Loucy (cell line): ENCODE results near the gene ERCC6L.

Experiments
- H2AFZ ChIP-seq: fragments of 200-600 bp; sonication (generic); 2 replicates; pipeline ENCODE4 v1.6.0; 2016; ENCODE audit warnings: antibody characterized with exemption, mild to moderate bottlenecking, low read length, moderate library complexity
- H3F3A ChIP-seq: fragments of 200-600 bp; 2 replicates; pipeline ENCODE4 v1.6.0; 2016; ENCODE audit warnings: antibody characterized with exemption, low read depth, mild to moderate bottlenecking
- H3K27me3 ChIP-seq: fragments of 200-600 bp; sonication (generic); 2 replicates; pipeline ENCODE4 v1.6.1; 2014; ENCODE audit warnings: low read length, mild to moderate bottlenecking; ENCODE audit not compliant: insufficient read depth, poor library complexity, severe bottlenecking
- H3K36me3 ChIP-seq: fragments of 200-600 bp; sonication (generic); 2 replicates; pipeline ENCODE4 v1.6.1; 2016; ENCODE audit warnings: low read length; ENCODE audit not compliant: insufficient read depth
- H3K4me1 ChIP-seq: fragments of 200-600 bp; sonication (generic); 2 replicates; pipeline ENCODE4 v1.5.1; 2014; ENCODE audit warnings: low read length, mild to moderate bottlenecking; ENCODE audit not compliant: insufficient read depth, poor library complexity, severe bottlenecking
- H3K4me2 ChIP-seq: fragments of 200-600 bp; sonication (generic); 2 replicates; pipeline ENCODE4 v1.6.0; 2014; ENCODE audit warnings: antibody characterized with exemption, low read length, low read depth, mild to moderate bottlenecking; ENCODE audit not compliant: poor library complexity, severe bottlenecking
- H3K4me3 ChIP-seq: fragments of 200-600 bp; sonication (generic); 2 replicates; pipeline ENCODE4 v1.5.1; 2014; ENCODE audit warnings: low read length, mild to moderate bottlenecking, mixed read lengths; ENCODE audit not compliant: poor library complexity, severe bottlenecking
- H3K79me2 ChIP-seq: fragments of 200-600 bp; sonication (generic); 2 replicates; pipeline ENCODE4 v1.6.1; 2014; ENCODE audit warnings: low read length; ENCODE audit not compliant: insufficient read depth
- H3K9ac ChIP-seq: fragments of 200-600 bp; sonication (generic); 2 replicates; pipeline ENCODE4 v1.6.0; 2014; ENCODE audit warnings: mild to moderate bottlenecking, low read depth, low read length, moderate library complexity; ENCODE audit not compliant: poor library complexity, severe bottlenecking
- H3K9me2 ChIP-seq: fragments of 200-600 bp; sonication (generic); replicated peaks from 2 replicates; pipeline ENCODE4 v1.6.1; 2016; ENCODE audit warnings: low read depth, low read length, mixed read lengths
- H3K9me3 ChIP-seq: fragments of 200-600 bp; sonication (generic); 2 replicates; pipeline ENCODE4 v1.6.1; 2014; ENCODE audit warnings: mild to moderate bottlenecking, antibody characterized with exemption, low read length, low read depth; ENCODE audit not compliant: insufficient read depth
- H4K20me1 ChIP-seq: fragments of 200-600 bp; sonication (generic); 2 replicates; pipeline ENCODE4 v1.6.0; 2014; ENCODE audit warnings: antibody characterized with exemption, low read length, mild to moderate bottlenecking; ENCODE audit not compliant: insufficient read depth, poor library complexity, severe bottlenecking
- CTCF ChIP-seq: fragments of 200-600 bp; sonication (generic); conservative IDR thresholded peaks from 2 replicates; pipeline ENCODE4 v1.5.1; 2014; ENCODE audit warnings: mild to moderate bottlenecking, antibody characterized with exemption, low read length
- EZH2phosphoT487 ChIP-seq: fragments of 200-600 bp; IDR thresholded peaks from 2 replicates; pipeline ENCODE4 v1.6.1; 2018; ENCODE audit warnings: antibody characterized with exemption, mild to moderate bottlenecking, moderate library complexity, borderline replicate concordance

ERCC6L gene

GRCh38 chrX:72260448-72260847 is 21.6 kb upstream of the ERCC6L start:
- Histone ChIP-seq H3K9me2 (no peaks in the 10 kb centered on the region), H3K4me1 (peaks cover 5% of the 10 kb centered on the region), H3K4me2 (no peak overlapping the region), H3K27me3 (no peaks in the 10 kb centered on the region), H3K36me3 (no peaks in the 10 kb centered on the region), H2AFZ (no peak overlapping the region), H3K79me2 (no peaks in the 10 kb centered on the region), H3F3A (no peaks in the 10 kb centered on the region), H3K4me3 (no peak overlapping the region), H3K9ac (no peak overlapping the region), H4K20me1 (no peaks in the 10 kb centered on the region), H3K9me3 (no peaks in the 10 kb centered on the region)
- TF ChIP-seq EZH2phosphoT487 (no peak), CTCF (no peak)

- Histone ChIP-seq H3K36me3 (no peaks in the 10 kb centered on the region), H3F3A (no peaks in the 10 kb centered on the region), H3K79me2 (no peaks in the 10 kb centered on the region), H4K20me1 (no peaks in the 10 kb centered on the region), H3K9me3 (no peaks in the 10 kb centered on the region), H2AFZ (no peak overlapping the region), H3K4me3 (no peak overlapping the region), H3K9ac (no peak overlapping the region), H3K4me2 (no peak overlapping the region), H3K4me1 (peaks cover 5% of the 10 kb centered on the region), H3K9me2 (no peaks in the 10 kb centered on the region), H3K27me3 (no peaks in the 10 kb centered on the region)
- no peak for TF ChIP-seq CTCF
- TF ChIP-seq EZH2phosphoT487 = no peak
Observed at GRCh38 chrX:72258174-72258573, 19.3 kb upstream of the ERCC6L start.

GRCh38 chrX:72255864-72256263 is 17.0 kb upstream of the ERCC6L start:
- H3K79me2 ChIP-seq = no peaks in the 10 kb centered on the region
- no peaks in the 10 kb centered on the region for H3K9me3 ChIP-seq
- H3K36me3 ChIP-seq = no peaks in the 10 kb centered on the region
- no peak overlapping the region for H2AFZ ChIP-seq
- no peaks in the 10 kb centered on the region for H3K27me3 ChIP-seq
- TF ChIP-seq EZH2phosphoT487 = no peak
- TF ChIP-seq CTCF = no peak
- no peaks in the 10 kb centered on the region for H3K4me1 ChIP-seq
- H3K4me2 ChIP-seq = no peak overlapping the region
- H3K9ac ChIP-seq = no peak overlapping the region
- H3K9me2 ChIP-seq = no peaks in the 10 kb centered on the region
- no peak overlapping the region for H3K4me3 ChIP-seq
- no peaks in the 10 kb centered on the region for H3F3A ChIP-seq
- H4K20me1 ChIP-seq = no peaks in the 10 kb centered on the region
